GM21723 (cell line): ENCODE measurements around the gene CD207.
"Not testable (repeated sequence)": the region's sequence is repeated elsewhere in the genome, so short reads cannot be mapped to it uniquely, and the experiment has no call there.

Experiments
- ATAC-seq: cut with Tn5 transposase; IDR thresholded peaks from one replicate; pipeline ENCODE4 v1.9.1; 2021; ENCODE audit warnings: mild to moderate bottlenecking, moderate library complexity; ENCODE audit not compliant: unreplicated experiment

The CD207 gene

DNA sequence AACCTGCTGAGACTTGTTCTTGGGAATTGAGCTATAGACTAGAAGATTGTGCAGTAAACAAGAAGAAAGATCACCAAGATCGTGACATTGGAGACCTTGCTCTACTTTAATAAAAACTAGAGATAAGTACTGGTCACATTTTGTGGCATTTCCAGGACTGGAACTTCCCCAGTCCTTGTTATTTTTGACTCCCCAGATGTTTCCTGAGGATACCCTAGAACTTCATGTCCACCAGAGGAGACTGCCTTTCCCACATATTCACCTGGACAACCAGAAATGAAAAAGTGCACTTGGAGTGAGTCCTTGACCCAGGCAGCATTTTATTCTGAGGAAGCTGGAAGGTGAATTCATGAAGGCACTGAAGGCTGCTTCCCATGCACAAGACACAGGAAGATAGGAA is 5.7 kb downstream of the CD207 start:
- no peak for ATAC-seq

DNA sequence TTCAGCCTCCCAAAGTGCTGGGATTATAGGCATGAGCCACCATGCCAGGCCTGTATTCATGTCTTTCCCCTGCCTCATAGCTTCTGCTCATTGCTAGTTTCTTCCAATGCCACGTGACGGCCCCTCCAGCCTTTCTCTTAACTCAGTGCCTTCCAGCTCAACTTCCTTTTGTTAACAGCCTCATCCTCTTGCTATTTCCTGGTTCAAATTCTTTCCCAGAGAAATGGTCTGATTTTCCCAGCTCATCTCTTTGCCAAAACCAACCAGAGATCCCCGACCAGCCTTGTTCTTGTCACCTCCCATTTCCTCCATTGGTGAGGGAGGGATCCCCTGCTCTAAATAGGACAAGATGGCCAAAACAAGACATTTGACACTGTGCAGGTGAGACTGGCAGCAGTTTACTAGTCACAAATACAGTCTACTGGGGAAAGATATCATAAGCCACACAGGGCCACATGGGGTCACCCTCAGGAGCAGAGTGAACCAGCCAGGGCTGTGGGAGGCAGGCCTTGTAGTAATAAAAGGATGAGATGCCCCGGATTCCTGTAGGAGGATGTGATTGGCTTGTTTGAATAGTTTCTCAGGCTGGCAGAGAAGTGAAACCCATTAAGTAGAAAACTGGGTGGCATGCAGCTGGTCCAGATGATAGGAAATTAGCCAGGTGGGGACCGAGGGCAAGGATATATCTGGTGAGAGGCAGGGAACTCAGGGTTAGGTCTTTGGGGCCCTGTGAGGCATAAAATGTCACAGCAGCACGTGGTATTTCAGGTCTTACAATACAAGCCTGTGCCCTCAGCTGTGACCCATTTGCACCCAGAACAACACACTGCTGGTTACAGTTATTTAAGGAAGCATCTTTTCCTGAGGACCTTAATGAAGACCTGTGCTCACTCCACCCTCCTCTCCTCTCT is 6.4 kb downstream of the CD207 start:
- no peak for ATAC-seq

DNA sequence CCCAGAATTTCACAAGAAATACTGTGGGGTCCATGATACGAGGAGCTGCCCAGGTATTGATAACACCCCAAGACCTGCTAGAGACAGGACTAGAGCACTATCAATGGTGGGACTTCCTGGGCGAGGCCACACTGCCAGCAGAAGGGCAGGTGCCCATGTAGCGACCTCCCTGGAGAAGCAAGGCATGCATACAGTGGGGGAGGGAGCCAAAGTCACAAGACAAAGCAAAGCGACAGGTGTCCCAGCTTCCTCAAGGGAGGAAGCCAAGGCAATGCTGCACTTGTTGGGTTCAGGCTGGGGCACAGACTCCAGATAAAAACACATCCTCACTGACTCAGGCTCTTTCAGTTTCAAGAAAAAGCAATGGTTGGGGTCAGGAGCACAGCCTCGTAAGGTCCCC is 7.5 kb downstream of the CD207 start:
- no peak for ATAC-seq

DNA sequence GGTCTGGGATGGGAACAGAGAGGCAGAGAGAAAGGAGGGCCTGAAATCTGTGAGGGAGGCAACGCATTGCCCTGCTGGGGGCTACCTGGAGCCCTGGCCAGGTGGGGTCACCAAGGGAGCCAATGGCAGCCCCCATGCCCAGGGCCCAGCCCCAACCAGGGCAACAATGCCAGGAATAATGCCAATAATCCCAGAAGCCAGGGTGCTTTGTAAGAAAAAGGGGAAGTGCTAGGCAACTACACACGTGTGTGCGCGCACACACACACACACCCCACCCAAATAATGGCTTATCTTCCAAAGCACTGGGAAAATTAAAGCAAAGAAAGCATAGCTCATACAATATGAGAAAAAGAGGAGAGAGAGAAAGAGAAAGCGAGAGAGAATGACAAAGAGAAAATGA is 8.2 kb downstream of the CD207 start:
- no peak for ATAC-seq

DNA sequence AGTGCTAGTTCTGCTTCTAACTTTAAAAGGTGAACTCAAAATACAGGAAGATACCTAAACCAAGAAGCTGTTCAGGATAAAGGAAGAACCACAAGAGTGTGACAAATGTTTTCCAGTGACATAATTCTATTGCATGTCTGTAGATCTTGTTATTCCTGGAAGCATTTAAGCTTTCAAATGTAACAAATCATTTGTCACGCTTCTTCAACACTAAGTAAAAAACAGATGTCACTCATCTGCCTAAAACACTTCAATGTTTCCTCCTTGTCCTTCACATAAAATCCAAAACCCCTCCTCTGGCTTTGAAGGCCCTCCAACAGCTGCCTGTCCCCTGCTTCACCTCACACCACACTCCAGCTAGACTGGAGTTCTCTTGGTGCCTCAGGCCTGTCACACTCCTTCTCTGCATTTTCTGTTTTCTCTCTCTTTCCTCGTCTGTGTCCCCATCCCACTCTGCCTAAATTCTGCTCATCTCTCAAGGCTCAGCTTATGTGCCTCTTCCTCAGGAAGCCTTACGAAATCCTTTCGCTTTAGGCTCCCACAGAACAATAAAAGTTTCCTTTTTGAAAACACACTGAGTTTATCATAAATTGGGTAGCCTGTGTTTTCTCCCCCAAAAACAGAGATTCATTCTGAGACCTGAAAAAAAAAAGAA is 8.8 kb downstream of the CD207 start:
- ATAC-seq: no peak

DNA sequence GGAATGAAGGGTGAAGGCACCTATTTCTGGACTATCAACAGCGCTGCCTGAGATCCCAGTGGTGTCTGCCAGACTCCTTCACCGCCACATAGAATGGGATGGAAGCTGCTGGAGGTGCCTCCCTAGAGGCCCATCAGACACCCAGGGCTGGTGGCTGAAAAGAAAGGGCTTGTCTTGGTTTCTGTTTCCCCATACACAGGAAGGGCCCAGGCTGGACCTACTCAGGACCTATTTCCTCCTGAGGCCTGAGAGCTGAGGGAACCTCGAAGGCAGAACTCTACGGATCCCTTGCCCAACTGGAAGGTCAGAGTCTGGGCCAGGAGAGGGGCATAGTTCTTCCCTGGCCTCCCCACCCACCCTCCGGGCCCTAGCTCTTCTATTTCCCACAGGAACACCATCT is 12.4 kb downstream of the CD207 start:
- ATAC-seq: no peak

DNA sequence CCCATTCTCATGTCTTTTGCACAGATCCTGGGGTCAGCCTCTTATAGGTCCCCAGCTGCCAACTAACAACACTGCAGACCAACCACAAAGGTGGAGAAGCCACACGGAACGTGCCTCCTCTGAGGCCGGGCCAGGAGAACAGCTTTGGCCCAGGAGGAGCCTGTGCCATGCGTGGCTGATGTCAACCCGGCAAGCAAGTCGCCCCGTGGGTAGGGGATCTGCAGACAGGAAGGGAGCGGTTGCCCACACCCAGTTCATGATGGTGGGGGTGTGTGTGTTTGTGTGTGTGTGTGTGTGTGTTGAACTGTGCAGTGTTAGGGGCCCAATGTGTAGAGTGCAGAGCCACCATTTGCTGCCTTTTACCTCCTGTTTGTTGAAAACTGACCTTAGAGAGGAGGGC is 12.8 kb downstream of the CD207 start:
- no peak for ATAC-seq

DNA sequence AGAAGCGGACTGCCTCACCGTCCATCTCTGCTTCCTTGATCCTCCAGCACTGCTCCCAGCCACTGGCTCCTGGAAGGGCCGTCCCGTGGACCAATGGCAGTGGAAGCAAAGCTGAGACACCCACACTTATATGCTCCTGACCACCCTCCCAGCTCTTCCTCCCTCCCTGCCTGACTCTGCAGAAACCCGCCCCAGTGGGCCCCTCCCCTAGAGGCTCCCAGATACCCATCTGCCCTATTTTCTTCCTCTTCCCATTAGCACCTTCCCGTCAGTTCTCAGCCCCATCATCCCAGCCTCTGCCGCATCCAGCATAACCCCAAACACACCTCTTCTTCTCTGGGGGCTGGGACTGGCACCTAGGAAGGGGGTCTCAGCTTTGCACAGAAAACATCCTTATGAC is 15.1 kb downstream of the CD207 start, which contains the start of gene CLEC4F:
CLEC4F (minus strand) TSS at position 101 of the 400 bp plus-strand sequence; CDS start at position 25, 76 bp downstream.
- ATAC-seq: no peak

DNA sequence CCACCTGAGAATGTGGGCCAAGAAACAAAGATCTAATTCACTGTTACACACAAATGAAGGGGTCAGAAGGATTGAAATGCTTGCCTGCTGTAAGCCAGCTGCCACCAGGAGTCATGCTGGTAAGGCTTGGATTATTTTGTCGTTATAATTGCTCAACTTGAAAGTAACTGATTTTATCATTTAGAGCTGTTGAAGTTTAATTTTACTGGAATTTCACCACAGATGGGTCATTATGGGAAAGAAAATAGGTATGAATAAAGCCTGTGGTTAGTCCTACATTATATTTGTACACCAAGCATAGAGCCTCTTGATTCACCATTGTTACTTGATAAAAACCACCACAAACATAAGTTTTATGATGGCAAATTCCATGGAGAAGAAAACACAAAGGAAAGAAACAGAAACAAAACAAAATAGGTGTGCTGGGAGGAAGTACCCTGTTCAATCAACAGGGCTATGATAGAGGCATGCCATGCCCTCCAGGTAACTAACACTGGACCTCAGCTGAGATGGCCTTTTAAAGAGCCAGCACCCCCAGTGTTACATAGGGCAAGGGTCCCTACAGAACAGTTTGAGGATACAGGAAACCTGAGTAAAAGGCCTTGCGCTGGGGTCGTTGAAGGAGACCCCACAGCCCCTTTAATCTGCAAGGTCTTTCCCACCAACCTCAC is 18.2 kb downstream of the CD207 start:
- no peak for ATAC-seq

DNA sequence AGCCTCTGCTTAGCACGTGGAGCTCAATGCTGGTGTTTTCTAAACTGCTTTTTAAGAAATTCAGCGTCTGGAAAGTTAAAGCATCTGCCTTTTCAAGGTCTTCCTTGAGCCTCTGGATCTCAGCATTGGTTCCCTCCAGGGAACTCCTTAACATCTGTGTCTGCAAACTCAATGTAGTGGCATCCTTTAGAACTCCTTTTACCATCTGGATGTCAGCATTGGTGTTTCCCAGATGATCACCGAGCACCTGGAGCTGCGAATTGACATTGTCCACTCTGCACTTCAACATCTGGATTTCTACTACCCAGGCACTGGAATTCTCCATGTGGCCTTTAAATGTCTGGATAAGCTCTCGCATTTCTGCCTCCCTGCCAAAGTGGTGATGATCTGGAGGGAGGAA is 18.9 kb downstream of the CD207 start:
- no peak for ATAC-seq

DNA sequence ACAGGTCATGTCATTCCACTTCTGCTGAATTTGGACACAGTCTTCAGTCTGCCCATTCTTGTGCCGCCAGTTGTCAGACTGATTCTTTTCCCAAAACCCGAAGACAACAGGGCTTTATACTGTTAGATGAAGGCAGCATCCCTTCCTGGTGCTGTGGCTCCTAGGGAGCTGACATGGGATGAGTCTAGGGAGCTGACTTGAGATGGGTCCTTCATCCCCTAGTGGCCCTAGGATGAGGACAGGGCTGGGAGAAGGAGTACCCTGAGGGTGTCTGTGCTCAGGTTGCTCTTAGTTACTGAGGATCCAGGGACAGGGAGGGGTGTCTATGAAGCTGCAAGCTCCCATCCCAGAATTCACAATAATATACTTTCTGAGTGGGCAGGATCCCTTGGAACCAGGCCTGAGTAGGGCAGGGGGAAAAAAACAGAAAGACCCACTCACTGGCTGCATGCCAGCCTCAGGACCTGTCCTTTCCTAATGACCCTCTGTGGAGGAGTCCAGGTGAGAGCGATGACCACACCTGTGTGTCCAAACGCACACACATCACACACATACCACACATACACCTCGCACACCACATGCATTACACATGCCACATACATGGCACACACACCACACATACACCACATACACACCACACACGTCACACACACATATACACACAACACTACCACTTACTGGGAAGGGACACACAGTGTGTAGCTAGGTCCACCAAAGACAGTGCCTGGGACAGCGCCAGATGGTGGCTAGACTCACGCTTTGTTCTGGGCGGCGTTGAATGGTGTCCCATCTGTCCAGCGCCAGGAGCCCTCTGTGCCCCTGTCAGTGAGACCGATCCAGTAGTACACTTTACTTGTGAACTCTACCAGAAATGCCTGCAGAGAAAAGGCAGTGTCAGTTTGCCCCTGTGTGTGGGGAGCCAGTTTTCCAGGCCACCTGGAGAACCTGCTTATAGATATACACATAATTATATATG is 26.3 kb downstream of the CD207 start:
- no peak for ATAC-seq

DNA sequence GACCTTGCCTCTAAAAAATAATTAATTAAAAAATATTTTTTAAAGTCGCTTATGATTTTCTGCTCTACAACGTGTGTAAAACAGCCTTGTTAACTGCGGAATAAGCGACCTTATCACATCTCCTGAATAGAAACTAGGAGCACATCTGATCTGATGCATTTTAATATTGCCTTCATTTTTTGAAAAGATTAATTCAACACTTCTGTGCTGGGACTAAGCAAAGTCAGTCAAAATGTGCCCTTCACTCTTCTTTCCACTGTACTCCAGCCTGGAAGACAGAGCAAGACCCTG is 27.8 kb downstream of the CD207 start:
- ATAC-seq: no peak

DNA sequence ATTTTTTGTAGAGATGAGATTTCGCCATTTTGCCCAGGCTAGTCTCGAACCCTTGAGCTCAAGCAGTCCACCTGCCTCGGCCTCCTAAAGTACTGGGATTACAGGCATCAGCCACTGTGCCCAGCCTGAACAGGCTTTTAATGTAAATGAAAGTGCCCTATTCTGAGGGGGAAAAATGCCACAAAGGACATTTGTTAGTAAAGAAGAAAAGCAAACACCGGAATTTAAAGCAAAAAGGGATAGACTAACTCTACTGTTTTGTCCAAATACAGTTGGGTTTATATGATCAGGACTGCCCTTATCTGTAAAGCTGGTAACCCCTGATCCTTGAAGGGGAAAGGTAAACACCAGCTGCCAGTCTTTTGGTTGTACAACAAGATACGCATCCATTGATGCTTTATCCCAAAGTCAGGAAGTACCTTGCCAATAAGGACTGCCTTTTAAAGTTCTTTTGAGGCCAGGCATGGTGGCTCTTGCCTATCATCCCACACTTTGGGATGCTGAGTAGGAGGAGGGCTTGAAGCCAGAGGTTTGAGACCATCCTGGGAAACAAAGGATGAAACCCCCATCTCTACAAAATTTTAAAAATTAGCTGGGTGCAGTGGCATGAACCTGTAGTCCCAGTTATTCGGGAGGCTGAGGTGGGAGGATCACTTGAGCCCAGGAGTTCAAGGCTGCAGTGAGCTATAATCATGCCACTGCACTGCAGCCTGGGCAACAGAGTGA is 28.4 kb downstream of the CD207 start:
- ATAC-seq: no peak

DNA sequence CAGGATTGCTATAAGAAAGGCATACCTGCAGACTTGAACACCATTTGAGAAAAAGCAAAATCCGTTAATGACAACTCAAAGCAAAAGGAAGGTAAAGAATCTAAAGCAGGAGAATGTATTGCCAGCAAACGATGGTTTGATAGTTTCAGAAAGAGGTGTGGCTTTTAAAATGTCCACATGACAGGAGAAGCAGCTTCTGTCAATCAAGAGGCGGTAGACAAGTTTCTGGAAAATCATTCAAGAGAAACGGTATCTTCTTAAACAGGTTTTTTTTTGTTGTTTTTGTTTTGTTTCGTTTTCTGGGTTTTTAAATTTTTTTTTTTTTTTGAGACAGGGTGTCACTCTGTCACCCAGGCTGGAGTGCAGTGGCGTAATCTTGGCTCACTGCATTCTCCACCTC is 29.0 kb downstream of the CD207 start:
- no peak for ATAC-seq

DNA sequence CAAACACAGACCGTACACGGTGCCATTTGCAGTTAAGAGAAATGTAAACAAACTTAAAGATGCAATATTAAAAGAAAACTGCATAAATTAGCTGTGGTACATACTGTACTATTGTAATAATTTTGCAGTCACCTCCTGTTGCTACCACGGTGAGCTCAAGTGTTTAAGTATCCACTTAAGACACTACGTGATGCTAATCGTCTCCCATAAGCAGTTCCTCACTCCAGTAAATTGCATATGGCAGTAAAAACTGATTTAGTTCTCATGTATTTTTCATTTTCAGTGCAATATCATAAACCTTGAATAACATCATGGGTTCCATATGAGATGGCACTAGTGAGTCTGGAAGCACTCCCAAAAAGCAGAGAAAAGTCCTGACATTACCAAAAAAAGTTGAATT is 29.6 kb downstream of the CD207 start:
- no peak for ATAC-seq

DNA sequence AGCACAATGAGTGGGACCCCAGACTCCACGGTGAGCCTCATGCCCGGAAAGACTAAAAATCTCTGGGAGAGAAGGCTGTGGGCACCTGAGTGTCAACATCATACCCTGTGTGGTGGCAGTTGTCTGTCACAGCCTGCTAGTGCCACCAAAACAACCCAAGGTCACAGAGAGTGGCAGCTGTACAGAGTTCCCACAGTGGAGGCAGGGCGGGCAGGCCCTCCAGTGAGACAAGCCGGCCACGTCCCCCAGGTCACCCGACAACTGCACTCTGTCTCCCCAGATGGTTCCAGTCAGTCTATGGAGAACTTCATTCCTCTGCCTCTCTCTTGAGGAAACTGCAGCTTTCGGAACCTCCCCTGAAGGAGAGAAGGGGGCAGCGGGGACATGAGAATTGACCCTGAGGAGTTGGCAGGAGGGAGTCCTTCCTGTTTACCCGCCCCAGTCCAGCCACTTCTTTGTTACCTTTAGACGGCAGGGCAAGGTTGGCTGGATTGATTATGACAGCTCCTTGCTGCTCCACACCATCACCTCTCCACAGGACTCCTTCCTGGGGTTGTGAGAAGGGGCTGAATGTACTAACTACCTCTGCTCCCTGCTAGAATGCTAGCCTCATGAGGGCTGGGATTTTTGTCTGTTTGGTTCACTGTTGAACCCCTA is 33.9 kb downstream of the CD207 start:
- no peak for ATAC-seq

DNA sequence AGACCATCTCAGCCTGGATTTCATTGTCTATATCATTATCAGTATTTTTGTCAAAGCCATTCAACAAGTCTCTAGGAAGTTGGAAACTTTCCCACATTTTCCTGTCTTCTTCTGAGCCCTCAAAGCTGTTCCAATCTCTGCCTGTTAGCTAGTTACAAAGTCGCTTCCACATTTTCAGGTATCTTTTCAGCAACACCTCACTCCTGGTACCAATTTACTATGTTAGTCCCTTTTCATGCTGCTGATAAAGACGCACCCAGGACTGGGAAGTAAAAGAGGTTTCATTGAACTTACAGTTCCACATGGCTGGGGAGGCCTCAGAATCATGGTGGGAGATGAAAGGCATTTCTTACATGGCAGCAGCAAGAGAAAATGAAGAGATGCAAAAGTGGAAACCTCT is 35.9 kb downstream of the CD207 start:
- ATAC-seq: no peak

DNA sequence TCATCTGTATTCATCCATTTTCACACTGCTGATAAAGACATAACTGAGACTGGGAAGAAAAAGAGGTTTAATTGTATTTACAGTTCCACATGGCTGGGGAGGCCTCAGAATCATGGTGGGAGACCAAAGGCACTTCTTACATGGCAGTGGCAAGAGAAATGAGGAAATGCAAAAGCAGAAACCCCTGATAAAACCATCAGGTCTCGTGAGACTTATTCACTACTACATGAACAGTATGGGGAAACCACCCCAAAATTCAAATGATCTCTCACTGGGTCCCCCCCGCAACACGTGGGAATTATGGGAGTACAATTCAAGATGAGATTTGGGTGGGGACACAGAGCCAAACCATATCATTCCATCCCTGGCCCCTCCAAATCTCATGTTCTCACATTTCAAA is 37.6 kb downstream of the CD207 start:
- not testable (repeated sequence) for ATAC-seq

DNA sequence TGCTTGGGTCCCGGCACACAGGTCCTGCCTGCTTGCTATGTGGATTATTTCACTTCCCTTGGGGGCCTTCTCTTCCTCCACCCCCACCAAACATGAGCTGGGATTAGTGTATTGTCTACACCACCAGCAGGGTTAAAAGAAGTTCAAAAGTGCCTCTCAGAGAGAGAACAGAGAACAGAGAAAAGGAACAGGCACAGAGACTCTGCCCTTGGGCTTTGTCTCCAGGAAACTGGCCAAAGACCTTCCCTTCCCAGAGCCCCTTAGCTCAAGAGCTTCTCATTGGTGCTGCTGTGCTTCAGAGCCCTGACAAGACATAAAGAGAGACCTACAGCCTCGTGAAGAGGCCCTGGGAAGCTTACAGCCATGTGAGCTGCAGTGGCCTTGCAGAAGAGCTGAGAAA is 38.1 kb downstream of the CD207 start:
- no peak for ATAC-seq

DNA sequence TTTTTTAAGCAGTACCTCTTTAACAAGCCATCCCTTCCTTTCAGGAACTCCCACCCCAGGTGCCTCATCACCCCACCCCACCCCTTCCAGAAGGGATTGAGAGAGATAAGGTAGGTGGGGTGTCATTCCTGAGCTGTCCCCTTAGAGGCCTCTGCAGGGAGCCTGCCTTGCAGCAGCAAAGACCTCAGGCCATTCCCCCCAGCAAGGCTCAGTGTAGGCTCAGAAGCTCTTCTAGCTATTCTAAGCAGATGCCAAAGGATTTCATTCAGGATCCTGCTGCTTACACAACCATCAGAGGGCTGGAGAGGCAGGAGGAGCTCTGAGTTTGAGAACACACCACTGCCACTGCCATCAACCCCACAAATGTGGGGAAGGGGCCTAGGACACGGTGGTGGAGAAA is 39.4 kb downstream of the CD207 start:
- ATAC-seq: no peak
